Choroid plexus epithelial cell (primary cell): Measurements from ENCODE around the gene UFSP2.

Experiments
- DNase-seq: peaks from one replicate; pipeline ENCODE4 v3.0.0-alpha.2; 2010; ENCODE audit warnings: low read depth
- H3K4me3 ChIP-seq: 2 replicates; pipeline ENCODE4 v1.5.1; 2011; ENCODE audit warnings: low read depth, mild to moderate bottlenecking, control low read depth, low read length, moderate library complexity
- TF ChIP-seq, protein P1 (sequence below): conservative IDR thresholded peaks from 2 replicates; pipeline ENCODE4 v1.5.1; 2011; ENCODE audit warnings: low read depth, mild to moderate bottlenecking, control low read depth, inconsistent platforms, low read length, moderate library complexity

Gene UFSP2

DNA sequence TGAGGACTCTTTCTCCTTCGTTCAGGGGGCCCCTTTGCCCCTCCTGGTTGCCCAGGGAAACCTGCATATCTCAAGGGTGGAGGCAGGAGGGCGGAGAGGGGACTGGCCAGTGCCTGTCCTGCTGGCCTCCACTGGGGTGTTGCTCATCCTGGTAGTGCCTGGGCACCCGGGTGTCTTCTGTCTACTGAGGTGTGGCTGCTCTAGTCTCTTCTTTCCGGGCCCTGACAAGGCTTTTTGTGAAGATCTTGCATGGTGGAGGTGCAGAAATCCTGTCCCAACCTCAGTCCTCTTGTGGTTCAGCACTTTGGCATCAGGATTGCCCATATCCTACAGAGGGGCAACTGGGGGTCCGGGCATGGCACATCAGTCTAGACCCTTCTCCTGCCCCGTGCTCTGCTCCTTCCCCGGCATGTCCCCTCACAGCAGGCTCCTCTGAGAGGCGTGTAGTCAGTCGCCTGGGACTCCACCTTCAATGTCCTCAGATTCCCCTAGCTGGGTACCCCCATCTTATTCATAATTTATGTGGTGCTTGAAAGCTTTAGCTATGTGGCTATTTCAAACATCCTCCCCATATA lies 43.9 kb upstream of the UFSP2 start:
- DNase-seq, result no peak
- no peak overlapping the region for H3K4me3 ChIP-seq
- TF ChIP-seq, protein P1, sequence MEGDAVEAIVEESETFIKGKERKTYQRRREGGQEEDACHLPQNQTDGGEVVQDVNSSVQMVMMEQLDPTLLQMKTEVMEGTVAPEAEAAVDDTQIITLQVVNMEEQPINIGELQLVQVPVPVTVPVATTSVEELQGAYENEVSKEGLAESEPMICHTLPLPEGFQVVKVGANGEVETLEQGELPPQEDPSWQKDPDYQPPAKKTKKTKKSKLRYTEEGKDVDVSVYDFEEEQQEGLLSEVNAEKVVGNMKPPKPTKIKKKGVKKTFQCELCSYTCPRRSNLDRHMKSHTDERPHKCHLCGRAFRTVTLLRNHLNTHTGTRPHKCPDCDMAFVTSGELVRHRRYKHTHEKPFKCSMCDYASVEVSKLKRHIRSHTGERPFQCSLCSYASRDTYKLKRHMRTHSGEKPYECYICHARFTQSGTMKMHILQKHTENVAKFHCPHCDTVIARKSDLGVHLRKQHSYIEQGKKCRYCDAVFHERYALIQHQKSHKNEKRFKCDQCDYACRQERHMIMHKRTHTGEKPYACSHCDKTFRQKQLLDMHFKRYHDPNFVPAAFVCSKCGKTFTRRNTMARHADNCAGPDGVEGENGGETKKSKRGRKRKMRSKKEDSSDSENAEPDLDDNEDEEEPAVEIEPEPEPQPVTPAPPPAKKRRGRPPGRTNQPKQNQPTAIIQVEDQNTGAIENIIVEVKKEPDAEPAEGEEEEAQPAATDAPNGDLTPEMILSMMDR, result no peak

DNA sequence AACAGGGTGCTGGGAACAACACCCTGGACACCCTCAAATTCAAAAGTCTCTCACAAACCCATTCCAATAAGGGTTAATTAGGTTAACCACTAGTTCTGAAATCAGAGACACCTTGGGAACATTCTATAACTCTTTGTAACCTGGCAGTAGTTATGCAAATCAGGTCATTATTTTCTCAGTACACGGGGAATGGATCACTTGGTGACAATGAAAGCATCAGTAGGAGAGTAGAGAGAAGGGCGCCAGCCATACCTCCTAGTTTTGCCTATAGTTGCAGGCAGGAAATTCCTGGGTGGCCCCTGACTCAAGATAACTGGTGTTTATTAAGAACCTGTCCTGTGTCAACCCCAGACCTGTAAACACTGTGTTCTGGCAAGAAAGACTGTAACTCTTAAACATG lies 43.2 kb upstream of the UFSP2 start:
- TF ChIP-seq, protein P1, result no peak
- no peak for DNase-seq
- no peak overlapping the region for H3K4me3 ChIP-seq

DNA sequence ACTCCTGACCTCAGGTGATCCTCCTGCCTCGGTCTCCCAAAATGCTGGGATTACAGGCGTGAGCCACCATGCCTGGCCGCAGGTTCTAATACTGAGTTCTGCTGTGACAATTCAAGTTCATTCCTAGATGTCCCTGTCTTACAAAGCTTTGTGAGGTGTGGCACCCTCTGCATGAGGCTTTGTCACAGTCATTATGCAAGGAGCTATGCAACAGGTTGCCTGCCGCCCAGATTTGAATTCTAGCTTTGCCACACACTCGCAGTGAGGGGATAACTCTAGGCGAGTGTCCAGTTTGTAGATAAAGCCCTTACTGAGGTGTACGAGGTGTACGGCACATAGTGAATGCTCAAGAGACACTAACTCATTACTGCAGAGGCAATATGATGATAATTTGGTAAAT lies 42.2 kb upstream of the UFSP2 start:
- no peak for DNase-seq
- H3K4me3 ChIP-seq, result no peak overlapping the region
- TF ChIP-seq, protein P1, result no peak

DNA sequence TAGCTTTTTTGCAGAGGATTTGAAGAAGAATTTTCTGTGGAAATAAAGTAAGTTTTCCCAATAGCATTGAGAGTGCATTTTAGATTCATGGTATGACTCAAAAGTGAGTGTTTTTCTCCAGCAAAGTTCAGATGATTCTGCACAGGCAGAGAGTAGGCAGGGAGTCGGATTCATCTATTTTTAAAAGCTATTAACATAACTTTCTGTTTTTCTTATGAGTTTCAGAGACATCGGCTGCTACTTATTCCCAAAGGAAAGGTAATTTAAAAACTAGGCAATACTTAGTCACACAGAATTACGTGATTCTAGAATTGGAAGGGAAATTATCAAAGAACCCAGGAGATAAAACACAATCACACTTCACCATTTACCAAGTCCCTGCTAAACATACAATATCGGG lies 41.3 kb upstream of the UFSP2 start:
- DNase-seq, result peak; percentile 10
- TF ChIP-seq, protein P1, result no peak
- no peak overlapping the region for H3K4me3 ChIP-seq

DNA sequence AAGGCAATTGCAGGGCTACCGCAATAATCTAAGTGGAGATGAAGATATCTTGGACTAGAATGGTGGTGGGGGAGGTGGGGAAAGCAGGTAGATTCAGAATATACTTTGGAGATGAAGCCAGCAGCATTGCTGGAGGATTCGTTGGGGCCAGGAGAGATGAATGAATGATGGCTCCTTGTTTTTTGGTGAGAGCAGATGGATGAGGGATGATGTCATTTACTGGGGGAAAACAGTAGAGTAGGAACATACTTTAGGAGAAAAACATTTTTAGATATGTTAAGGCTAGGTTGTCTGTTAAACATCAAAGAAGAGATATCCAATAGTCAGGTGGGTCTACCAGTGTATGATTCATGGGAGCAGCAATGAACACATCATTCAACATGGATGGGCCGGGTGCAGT lies 39.9 kb upstream of the UFSP2 start:
- TF ChIP-seq, protein P1, result no peak
- no peak for DNase-seq
- no peak overlapping the region for H3K4me3 ChIP-seq

DNA sequence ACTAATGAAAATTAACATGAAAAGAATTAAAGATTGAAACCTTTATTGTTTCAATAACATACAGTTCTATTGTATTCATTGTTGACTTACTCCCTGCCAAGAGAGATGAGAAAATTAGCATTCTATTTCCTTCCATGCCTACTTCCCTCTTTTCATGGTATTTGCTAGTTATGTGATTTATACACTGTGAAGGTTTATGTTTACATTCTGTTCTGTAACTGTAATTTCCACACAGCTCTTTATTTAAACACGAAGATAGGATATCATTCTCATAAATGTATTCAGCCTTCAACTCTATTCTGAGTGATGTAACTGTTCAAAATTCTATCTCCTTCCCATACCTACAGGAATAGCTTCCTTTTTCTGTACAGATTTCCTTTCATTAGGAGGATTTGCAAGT lies 39.1 kb upstream of the UFSP2 start:
- TF ChIP-seq, protein P1, result no peak
- DNase-seq, result no peak

DNA sequence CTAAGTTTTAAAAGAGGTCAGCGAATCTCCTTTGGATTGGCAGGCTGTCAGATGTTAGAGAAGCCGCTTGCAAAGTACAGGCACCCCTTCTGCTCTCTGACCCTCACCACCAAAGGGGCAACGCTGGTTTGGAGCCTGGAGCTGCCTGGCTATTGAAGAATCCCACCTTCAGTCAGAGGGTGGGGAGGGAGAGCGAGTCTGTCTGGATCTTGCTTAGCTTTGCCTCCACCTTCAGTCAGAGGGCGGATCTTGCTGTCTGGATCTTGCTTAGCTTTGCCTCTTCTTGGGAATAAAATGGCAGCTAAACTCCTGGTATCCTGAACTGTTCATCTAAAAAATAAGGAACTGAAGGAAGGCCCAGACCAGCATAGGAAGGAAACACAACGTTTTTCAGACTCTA lies 38.4 kb upstream of the UFSP2 start:
- DNase-seq, result no peak
- H3K4me3 ChIP-seq, result no peak overlapping the region
- TF ChIP-seq, protein P1, result no peak

More for the DNA sequence above, 39.1 kb upstream of the UFSP2 start:
- H3K4me3 ChIP-seq, result no peak overlapping the region
